GM20431 (cell line): Measurements from ENCODE around the gene KDM8.

Experiments used
- in situ Hi-C: fragments of 300-500 bp; cut with MseI, MboI; formaldehyde crosslinking; loops from one replicate; pipeline ENCODE4 v1.15.0; 2020; ENCODE audit warnings: low sequenced_read_pairs; ENCODE audit not compliant: unreplicated experiment

KDM8 gene

GRCh38 chr16:27238591-27238990, 35.3 kb downstream of the KDM8 start:
- in situ Hi-C loops = loop anchor here (25.0 kb wide), 1 partner anchor 124 kb away; no protein-coding TSS in a partner anchor

GRCh38 chr16:27239026-27239425, 35.7 kb downstream of the KDM8 start:
- in situ Hi-C loops = loop anchor here (25.0 kb wide), 1 partner anchor 123 kb away; no protein-coding TSS in a partner anchor

GRCh38 chr16:27239906-27240655, 36.8 kb downstream of the KDM8 start:
- in situ Hi-C loops = loop anchor here (25.0 kb wide), 1 partner anchor 122 kb away; no protein-coding TSS in a partner anchor

- in situ Hi-C loops = loop anchor here (25.0 kb wide), 1 partner anchor 121 kb away; no protein-coding TSS in a partner anchor
Measured at GRCh38 chr16:27240948-27241531, 37.7 kb downstream of the KDM8 start.

GRCh38 chr16:27241658-27242057, 38.3 kb downstream of the KDM8 start:
- in situ Hi-C loops = loop anchor here (25.0 kb wide), 1 partner anchor 121 kb away; no protein-coding TSS in a partner anchor

GRCh38 chr16:27242398-27242797, 39.1 kb downstream of the KDM8 start:
- in situ Hi-C loops = loop anchor here (25.0 kb wide), 1 partner anchor 120 kb away; no protein-coding TSS in a partner anchor

GRCh38 chr16:27242868-27243590, 39.7 kb downstream of the KDM8 start:
- in situ Hi-C loops = loop anchor here (25.0 kb wide), 1 partner anchor 119 kb away; no protein-coding TSS in a partner anchor

- in situ Hi-C loops = loop anchor here (25.0 kb wide), 1 partner anchor 118 kb away; no protein-coding TSS in a partner anchor
Measured at GRCh38 chr16:27243725-27244362, 40.5 kb downstream of the KDM8 start.

- in situ Hi-C loops = loop anchor here (25.0 kb wide), 1 partner anchor 118 kb away; no protein-coding TSS in a partner anchor
Measured at GRCh38 chr16:27244363-27244755, 41.0 kb downstream of the KDM8 start.

GRCh38 chr16:27245276-27246172, 42.2 kb downstream of the KDM8 start:
- in situ Hi-C loops = loop anchor here (25.0 kb wide), 1 partner anchor 117 kb away; no protein-coding TSS in a partner anchor

GRCh38 chr16:27246439-27246838, 43.1 kb downstream of the KDM8 start:
- in situ Hi-C loops = loop anchor here (25.0 kb wide), 1 partner anchor 116 kb away; no protein-coding TSS in a partner anchor

GRCh38 chr16:27247076-27247475, 43.8 kb downstream of the KDM8 start:
- in situ Hi-C loops = loop anchor here (25.0 kb wide), 1 partner anchor 115 kb away; no protein-coding TSS in a partner anchor

- in situ Hi-C loops = loop anchor here (25.0 kb wide), 1 partner anchor 114 kb away; no protein-coding TSS in a partner anchor
Measured at GRCh38 chr16:27248036-27248435, 44.7 kb downstream of the KDM8 start.

- in situ Hi-C loops = loop anchor here (25.0 kb wide), 1 partner anchor 113 kb away; no protein-coding TSS in a partner anchor
Measured at GRCh38 chr16:27248886-27249285, 45.6 kb downstream of the KDM8 start.

- in situ Hi-C loops = no loop called here
Measured at GRCh38 chr16:27251541-27252205, 48.3 kb downstream of the KDM8 start.

- in situ Hi-C loops = no loop called here
Measured at GRCh38 chr16:27252206-27252585, 48.9 kb downstream of the KDM8 start.

- in situ Hi-C loops = no loop called here
Measured at GRCh38 chr16:27253526-27253930, 50.2 kb downstream of the KDM8 start.

GRCh38 chr16:27254262-27254811, 51.0 kb downstream of the KDM8 start:
- in situ Hi-C loops = no loop called here
